ENCODE data around the gene TRAIP.

TRAIP gene

DNA sequence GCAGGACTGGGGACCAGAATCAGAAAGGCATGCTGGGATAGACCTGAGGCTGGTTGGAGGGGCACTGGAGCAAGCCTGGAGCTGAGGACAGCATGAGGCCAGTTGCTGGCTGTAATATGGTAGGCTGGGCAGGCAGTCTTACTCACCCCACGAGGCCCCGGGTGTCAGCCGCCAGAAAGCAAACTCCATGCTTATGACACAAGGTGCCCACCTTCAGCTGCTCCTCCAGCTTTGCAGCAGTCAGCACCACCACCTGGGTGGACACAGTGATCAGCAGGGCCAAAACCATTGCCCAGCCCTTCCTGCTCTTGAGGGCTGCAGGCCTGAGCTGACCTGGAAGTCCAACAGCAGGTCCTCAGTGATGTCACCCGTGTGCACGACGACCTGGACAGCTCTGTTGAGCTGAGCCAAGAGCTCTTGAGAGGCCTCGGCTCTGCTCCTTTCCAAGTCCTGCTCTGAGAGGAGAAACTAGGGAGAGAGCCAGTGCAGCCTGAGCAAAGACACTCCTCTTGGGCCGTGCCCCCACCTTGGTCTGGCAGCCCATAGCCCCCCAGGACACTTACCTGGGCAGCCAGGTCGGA is 43.4 kb downstream of the TRAIP start:
- no peak for DNase-seq

DNA sequence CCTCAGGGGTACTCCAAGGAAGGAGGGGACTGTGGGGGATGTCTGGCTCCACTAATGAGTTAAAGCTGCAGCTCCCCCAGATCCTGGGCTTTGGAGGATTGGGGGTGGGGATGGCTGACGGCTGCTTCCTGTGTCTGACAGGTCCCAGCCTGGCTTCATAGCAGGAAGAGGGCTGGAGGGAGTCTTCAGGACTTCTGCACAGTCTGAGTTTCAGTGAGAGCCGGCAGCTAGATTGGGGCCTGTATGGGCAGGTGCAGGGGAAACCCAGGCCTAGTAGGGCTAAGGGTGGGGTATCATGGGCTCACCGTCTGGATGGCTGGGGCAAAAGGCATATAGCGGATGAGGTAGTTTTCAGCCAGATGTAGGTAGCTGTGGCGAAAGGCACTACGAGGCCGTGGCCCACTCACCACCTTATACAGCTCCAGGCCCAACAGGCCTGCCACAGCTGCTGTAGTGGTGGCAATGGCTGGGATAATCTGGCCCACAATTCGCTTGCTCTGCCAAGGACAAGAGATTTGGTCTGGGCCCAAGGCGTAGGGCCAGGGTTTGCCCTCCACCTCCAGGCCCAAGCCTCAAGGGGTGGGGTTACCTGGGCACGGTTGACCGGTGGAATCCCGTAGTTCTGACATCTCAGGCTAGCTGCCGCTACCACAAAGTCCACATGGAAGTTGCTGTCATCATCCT is 48.8 kb downstream of the TRAIP start:
- DNase-seq = no peak

DNA sequence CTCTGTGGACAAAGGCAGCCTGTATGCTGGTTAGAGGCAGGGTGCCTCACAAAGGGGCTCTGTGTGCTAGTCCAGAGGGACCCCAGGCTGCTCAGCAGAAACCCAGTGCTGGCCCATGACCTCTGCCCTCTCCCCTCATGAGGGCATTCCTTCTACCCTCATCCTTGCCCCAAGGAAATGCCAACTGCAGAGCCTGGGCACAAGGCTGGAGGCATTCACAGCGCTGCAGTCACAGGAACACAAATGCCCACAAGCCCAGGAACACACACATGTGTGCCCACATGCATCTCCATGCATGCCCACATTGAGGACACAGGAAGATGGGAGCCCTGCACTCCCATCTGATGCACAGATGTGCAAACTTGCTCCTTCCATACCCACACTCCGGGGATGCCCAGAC is 49.5 kb downstream of the TRAIP start:
- DNase-seq = no peak

DNA sequence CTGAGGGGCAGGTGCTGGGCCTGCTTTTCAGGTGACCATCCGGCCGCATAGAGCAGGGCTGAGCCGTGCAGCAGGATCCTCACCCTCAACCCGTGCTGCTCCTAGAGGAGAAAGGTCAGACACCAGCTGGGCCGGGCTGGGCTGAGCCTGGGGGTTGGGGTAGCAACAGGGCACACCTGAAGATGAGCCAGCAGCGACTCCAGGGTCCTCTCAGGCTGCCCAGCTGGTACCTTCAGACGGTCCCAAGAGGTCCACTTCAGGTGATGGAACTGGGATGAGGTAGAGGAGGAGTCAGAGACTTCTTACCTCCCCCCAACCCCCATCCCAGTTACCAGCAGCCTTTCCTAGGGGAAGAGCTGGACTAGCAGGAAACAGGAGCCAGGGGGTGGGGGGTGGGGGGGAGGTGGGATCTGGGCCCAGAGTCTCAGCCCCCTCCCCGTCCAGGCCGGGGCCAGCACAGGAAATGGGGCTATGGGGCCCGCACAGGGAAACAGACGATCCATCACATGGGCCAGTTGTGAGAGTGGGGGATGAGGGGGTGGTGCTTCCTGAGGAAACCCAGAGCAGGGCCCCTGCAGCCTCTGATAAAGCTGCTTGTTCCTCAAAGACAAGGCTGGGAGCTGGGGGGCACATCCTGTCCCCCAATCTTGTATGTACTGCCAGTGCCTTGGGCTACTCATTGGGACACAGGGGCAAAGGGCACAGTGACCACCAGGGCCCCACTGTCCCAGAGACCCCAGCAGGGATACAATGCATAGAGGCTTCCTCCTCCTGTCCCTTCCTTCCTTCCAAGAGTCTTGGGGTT is 50.3 kb downstream of the TRAIP start:
- DNase-seq = no peak

DNA sequence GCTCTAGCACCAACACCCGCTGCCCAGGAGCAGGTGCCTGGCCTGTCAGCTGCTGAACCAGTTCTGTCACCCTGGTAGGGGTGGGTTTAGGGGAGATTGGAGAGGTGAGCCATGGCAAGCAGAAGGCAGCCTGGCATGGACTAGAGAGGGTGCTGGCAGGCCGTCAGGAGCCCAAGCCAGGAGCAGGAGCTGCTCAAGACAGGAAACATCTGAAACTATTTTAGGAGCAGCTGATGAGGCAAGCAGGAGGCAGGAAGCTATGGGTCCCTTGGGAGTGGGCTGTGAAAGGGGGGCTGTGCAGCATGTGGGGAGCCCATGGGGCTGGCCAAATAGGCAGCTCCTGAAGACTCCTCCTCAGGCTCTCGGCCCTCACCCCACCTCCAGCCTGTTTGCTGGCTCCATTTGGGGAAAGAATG is 51.0 kb downstream of the TRAIP start:
- DNase-seq = no peak

DNA sequence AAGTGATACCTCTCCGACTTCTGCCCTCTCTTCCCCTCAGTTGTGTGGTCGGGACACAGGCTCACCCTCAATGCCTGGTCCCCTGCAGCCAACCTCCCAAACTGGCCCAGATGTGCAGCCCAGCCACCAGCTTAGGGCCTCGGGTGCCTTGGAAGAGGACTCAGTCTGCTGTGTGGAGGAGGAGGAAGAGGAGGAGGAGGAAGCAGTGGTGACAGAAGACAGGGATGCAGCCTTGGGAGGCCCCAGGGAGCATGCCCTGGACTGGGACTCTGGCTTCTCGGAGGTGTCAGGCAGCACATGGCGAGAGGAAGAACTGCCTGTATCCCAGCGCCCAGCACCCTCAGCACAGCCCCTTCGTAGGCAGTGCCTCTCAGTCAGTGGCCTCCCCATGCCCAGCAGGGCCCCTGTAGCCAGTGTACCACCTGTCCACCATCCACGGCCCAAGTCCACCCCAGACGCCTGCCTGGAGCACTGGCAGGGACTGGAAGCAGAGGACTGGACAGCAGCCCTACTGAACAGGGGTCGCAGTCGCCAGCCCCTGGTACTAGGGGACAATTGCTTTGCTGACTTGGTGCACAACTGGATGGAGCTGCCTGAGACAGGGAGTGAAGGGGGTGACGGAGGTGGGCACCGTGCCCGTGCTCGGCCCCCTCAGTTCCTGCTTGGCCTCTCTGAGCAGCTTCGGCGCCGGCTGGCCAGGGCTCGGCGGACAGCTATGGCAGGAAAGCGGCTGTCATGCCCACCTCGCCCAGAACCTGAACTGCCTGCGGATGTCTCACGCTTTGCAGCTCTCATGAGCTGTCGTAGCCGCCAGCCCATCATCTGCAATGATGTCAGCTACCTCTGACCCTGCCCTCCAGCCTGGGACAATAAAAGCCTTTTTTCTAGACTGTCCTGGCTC is 52.0 kb downstream of the TRAIP start:
- DNase-seq = no peak

DNA sequence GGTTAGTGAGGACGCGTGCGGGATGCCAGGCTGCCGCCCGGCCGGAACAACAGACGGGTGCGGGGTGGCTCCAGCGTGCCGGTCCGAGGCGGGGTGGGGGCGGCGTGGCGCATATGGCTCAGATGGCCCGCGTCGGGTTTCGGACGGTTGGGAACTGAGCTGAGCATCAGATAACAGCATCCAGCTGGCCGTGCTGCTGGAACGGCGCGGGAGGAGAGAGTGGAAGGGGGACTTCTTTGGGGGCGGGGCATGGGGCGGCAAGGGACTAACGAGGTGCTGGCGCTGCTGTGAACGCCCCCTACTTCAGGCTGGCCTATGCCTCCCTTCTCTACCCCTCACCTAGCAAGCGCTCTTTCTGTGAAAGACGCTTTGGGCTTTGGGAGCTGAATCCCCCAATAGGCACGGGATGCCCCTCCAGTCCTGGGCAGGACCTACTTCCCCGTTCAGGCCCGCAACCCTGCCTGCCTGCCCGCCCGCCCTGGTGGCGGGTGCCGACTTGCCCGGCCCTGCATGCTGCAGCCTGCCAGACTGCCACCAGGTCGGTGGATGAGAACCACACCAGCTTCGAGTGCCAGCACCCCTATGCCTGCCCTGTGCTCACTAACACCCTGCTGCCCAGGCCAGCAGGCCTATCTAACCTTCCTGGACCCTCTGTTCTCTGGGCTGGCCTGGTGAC is 52.8 kb downstream of the TRAIP start:
- no peak for DNase-seq

DNA sequence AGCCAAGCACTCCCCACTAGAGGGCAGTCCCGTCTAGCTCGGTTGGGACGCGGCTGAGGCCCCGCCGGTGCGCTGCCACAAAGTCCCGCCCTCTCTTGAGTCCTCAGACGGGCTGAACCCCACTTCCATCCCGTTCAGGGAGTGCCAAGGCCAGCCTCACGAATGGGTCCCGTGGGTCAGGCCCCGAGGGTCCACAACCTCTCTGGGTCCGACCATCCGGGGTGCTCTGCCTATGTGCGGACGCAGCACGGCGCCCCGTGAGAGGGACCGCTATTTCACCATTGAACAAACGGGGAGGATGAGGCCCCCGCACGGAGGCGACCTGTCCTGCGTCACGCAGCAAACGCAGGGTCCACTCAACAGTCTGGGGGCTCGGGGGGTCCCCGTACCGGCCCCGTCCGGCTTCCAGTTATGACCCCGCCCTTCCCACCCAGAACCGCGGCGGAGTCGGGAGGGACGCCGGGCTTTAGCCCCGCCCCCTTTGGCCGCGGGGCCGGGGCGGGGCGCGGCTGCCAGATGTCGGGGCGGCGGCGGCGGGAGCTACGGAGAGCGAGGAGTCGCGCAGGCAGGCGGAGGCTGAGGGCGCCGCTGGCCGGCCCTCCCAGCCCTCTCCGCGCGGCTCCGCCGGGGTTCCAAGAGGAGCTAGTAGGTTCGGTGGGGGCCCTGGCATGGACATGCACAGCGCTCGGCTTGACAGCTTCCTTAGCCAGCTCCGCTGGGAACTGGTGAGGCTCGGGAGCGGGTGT is 53.5 kb downstream of the TRAIP start, which contains the start of gene INKA1:
Gene INKA1, plus strand, starts transcription at position 543 of the 746 bp plus-strand sequence. Its CDS starts 132 bp downstream, at position 675.
- DNase-seq = peak; percentile 52

DNA sequence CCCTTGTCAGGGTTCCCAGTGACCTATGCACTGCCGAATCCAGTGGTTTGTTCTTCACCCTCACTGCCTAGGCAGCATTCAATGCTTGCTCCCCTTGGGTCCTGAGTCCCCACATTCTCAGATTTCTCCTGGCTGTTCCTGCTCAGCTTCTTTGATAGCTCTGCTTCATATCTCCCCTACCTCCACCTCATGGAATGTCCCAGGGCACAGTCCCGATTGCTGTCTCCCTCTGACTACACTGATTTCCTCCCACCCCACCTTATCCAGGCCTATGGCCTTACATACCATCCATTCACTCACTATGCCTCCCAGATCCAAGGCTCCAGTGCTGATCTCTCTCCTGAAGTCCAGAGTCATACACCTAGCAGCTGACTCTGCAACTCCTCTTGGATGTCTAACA is 55.2 kb downstream of the TRAIP start:
- DNase-seq = no peak

DNA sequence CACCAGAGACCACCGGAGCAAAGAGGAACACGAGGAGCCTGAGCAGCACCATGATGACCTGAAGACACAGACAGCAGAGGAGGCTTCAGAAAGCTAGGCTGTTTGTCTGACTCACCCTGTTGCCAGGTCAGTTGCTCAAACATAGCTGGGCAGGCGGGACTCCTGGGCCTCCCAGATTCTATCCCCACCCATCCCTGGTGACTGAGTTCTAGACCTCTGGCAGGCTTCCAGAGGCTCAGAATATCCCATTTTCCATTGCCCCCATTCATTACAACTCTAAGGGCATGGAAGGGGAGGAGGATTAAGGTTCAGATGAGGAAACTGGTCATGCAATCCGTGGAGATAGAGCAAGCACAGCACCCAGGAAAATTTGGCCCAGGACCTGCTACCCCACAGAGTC is 56.6 kb downstream of the TRAIP start, which contains the start of gene CDHR4:
Gene CDHR4, minus strand, starts transcription at position 113 of the 400 bp plus-strand sequence. Its CDS starts 61 bp downstream, at position 52.
- DNase-seq = no peak

DNA sequence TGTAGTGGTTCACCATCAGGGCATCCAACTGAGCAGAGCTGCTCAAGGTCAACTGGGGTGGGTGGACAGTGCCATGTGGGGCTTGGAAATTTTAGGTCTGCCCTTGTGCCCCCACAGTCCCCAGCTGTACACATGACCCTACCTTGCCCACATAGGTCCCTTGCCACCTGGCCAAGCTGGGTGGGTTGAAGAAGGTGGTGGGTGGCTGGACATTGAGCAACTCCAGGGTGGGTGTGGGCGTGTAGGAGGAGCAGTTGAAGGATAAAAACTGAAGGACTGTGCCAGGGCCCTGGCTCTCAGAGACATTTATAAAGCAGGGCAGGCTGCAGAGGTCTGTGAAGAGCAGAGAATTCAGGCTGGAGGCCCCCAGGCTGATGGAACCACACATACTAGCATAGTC is 57.3 kb downstream of the TRAIP start:
- no peak for DNase-seq

DNA sequence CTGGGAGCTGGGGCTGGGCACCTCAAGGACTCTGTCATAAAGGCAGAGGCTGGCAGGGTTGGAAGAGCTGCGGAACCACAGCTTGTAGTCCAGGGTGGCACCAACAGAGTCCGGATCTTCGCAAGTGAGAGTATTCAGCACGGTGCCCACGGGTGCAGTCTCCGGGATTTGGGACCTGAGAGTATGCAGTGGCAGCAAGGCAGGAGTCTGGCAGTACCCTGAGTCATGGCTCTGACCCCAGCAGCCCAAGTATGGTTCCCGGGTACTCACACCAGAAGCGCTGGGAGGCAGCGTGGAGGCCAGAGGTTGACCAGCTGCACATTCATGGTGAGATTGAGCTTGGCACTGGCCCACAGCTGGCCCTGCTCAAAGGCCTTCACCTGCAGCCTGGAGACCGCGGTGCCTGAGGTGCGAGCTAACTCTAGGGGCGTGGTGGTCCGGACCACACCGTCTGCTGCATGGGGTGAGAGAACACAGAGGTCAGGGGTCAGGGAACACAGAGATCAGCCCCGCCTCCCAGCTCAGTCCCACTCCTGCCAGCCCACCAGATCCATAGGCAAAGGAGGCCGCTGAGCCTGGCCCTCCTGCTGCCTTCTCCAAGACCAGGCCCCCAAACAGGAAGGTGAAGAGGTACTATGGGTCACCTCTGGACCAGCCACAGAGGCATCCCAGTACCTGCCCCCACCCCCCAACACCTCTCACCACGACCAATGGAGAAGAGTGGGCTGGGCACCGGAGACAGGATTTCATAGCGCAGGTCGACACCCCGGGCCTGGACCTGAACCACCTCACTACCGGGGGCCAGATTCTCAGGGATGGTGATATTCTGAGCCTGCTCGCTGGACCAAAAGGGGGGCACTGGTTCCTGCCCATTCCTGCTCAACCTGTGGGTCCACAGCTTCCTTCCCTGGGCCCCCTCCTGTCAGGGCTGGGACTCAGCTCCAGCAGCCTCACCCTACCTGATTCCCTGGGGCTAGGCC is 61.1 kb downstream of the TRAIP start:
- DNase-seq = no peak

DNA sequence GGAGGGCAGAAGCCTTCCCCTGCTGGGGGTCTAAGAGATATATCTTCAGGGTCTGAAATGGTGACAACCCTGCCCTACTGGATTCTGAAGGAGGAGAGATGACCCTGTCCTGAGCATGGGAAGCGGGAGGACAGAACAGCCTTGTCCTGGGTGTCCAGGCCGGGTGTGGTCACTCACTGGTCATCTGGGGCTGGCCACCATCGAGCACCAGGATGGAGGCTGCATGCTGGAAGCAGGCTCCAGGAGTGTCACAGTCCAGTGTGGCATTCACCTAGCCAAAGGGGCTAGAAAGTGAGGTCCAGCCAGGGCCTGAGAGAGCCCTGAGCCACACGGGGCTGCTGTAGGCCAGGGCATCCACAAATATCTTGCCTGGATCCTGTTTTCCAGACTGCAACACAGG is 61.9 kb downstream of the TRAIP start:
- no peak for DNase-seq

DNA sequence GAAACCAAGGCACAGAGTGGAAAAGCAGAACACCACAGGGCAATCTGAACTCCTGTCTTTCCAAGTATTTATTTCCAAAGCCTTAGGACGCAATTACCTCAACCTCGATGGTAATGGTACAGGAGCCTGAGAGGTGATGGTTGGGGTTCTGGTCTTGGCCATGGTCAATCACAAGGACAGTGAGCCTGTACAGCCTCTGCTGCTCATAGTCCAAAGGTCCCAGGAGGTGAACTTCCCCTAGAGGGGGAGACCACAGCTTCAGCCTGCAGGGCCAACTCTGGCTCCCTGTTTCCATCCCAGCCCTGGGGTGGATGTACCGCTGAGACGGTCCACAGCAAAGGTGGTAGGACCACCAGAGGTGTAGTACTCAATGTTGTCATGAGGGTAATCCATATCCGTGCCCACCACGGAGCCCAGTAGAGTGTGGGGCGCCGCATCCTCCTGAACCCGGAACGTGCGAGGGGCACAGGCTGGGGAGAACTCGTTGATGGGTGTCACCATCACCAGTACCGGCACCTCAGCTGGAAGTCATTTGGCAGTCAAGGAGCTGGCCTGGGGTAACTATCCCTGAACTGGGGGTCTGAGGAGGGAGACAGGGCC is 62.8 kb downstream of the TRAIP start:
- no peak for DNase-seq

DNA sequence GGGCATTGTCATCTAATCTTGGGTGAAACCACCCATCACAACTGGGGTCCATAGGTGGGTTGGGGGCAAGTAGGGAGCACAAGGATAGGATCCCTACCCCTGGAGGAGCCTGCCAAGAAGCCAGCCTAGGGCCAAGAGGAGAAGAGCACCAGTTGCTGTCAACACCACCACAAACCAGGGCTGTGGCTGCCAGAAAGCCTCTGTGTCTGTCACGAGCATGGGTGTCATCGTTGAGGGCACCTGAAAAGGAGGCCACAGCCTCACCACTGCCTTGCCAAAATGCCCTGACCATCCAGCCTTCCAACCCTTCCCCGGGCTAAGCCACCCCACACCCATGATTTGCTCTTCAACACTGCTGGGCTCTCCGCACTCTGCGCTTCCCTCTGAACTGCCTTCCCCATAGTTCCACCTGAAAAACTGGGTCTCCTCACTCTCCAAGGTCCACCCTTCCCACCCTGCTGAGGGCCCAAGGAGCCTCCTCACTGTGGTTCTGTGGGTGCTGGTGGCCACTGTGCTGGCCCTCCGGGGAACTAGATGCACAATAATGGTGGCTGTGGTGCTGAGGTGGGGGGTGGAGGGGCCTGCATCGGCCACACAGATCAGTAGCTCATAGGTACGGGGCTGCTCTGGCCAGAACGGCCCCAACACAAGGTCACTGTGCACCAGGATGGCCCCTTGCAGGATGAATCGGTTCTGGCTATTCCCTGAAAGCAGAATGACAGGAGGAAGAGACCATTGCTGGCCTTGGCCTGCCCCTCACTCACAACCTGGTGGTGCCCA is 63.8 kb downstream of the TRAIP start:
- DNase-seq = no peak

DNA sequence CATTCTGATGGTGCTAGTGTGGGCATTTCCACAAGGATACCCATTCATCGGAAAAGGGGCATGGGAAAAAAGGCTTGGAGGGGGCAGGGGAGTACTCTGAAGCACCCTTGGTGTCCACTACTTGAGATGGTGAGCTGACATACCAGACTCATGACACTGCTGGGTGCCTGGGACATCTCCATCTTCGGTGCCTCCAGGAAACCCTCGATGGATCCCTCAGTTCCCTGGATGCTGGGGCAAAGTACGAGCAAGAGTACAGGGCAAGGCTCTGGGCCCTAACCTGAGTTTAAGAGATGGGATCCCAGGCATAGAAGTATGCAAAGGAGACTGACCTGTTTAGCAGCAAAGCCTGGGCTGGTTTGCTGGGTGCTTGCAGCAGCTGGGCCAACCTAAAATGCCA is 64.8 kb downstream of the TRAIP start:
- no peak for DNase-seq

DNA sequence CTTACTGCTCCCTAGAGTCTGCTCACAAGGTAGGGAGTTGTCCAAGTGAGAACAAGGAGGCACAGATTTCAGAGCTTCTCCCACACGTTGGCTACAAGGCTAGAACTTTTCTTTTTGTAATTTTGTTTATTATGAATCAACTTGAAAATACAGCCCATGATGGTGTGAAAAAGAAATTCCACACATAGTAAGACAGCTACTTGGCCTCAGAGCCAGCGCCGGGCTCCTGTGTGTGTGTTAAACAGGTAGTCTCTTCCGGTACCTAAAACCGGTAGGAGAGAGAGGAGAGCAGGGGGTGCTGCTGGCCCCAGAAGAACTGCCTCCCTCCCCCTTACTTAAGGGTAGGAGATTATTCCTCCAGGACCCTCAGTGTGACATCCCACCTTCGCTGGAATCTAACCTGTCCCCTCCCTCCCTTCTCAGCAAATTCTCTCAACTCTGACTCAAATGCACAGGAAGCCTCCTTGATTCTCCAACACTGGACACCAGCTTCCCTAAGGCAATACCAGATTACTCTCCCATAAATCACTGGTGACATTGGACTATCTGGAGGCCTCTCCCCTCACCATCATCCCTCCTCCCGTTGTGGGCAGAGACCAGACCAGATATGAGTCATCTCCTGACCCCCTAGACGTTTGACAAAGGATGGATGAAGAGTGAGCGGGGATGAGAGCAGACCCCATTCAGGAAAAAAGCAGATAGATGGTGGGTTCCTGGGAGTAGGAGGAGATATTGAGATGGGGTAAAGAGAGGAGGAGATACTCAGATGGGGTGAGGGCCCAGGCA is 65.5 kb downstream of the TRAIP start:
- no peak for DNase-seq

DNA sequence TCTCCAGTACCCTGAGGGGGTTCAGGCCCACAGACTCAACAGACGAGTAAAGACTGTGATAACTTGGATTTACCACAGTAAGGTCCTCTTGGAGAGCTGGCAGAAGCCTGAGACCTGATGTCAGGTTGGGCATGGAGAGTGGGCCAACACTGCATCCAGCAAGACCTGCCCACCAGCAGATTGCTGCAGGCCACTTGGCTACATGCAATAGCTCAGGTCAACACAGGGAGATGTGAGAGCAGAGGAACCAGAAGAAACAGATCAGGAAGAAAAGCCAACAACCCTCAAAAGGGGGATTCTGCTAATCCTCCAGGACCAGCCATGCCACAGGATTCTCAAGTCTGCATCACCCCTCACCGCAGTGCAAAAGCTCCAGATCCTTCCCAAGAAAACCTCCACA is 68.3 kb downstream of the TRAIP start:
- no peak for DNase-seq

Measured in NCI-H774 (cell line).